DOHH2 (cell line): ENCODE results near the gene PARP1.

Experiments used
- EZH2phosphoT487 ChIP-seq: fragments of 200-600 bp; sonication (generic); IDR thresholded peaks from 2 replicates; pipeline ENCODE4 v1.6.1; 2017; ENCODE audit warnings: borderline replicate concordance, mild to moderate bottlenecking, antibody characterized with exemption, low read length, moderate library complexity, mixed read lengths
- TF ChIP-seq, protein P1 (sequence below): fragments of 200-600 bp; sonication (generic); IDR thresholded peaks from one replicate; pipeline ENCODE4 v1.5.1; 2014; ENCODE audit warnings: antibody characterized with exemption, mild to moderate bottlenecking, low read depth, low read length; ENCODE audit not compliant: poor library complexity, severe bottlenecking

- TF ChIP-seq, protein P1, sequence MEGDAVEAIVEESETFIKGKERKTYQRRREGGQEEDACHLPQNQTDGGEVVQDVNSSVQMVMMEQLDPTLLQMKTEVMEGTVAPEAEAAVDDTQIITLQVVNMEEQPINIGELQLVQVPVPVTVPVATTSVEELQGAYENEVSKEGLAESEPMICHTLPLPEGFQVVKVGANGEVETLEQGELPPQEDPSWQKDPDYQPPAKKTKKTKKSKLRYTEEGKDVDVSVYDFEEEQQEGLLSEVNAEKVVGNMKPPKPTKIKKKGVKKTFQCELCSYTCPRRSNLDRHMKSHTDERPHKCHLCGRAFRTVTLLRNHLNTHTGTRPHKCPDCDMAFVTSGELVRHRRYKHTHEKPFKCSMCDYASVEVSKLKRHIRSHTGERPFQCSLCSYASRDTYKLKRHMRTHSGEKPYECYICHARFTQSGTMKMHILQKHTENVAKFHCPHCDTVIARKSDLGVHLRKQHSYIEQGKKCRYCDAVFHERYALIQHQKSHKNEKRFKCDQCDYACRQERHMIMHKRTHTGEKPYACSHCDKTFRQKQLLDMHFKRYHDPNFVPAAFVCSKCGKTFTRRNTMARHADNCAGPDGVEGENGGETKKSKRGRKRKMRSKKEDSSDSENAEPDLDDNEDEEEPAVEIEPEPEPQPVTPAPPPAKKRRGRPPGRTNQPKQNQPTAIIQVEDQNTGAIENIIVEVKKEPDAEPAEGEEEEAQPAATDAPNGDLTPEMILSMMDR: peak; percentile 67
- TF ChIP-seq EZH2phosphoT487: no peak
These were observed at the start of gene PARP1 for GRCh38 chr1:226407497-226408284.
